K562 (cell line): Measurements from ENCODE around the gene TOP3A.

ENCODE experiments used
- BCL6 ChIP-seq: fragments of 250-450 bp; sonication (Bioruptor Pico); IDR thresholded peaks from 2 replicates; pipeline ENCODE4 v1.4.0; 2020
- NR2F6 ChIP-seq: fragments of 450-650 bp; formaldehyde crosslinking; IDR thresholded peaks from 2 replicates; pipeline ENCODE4 v1.4.0; 2020; ENCODE audit warnings: mild to moderate bottlenecking
- RHOXF2B ChIP-seq: fragments of 250-450 bp; sonication (Bioruptor Pico); conservative IDR thresholded peaks from 2 replicates; pipeline ENCODE4 v1.5.1; 2021
- ZNF217 ChIP-seq: sonication (generic); formaldehyde crosslinking; IDR thresholded peaks from 2 replicates; pipeline ENCODE4 v1.8.0; 2022; ENCODE audit warnings: mild to moderate bottlenecking, missing genetic modification reagents
- TF ChIP-seq, protein P1 (sequence below), 3 experiments: IDR thresholded peaks in 2 of 3; conservative IDR thresholded peaks in 1 of 3; 2 replicates each; pipeline ENCODE4 v1.5.1; 2011 to 2012; ENCODE audit warnings: low read length in 3 of 3, mild to moderate bottlenecking in 3 of 3, control low read depth in 2 of 3, improper control_type of control experiment in 1 of 3, inconsistent platforms in 1 of 3, low read depth in 1 of 3, mixed read lengths in 1 of 3, moderate library complexity in 1 of 3; ENCODE audit not compliant: insufficient read depth in 2 of 3
- TF ChIP-seq, protein P2 (sequence below): conservative IDR thresholded peaks from 2 replicates; pipeline ENCODE4 v1.6.1; 2011; ENCODE audit warnings: low read depth, mild to moderate bottlenecking, low read length; ENCODE audit not compliant: control insufficient read depth
- TF ChIP-seq, protein P3 (sequence below), 2 experiments: IDR thresholded peaks; 2 replicates each; pipeline ENCODE4 v1.6.1; 2011; ENCODE audit warnings: borderline replicate concordance in 1 of 2, control low read depth in 1 of 2, low read depth in 1 of 2, low read length in 1 of 2, mild to moderate bottlenecking in 1 of 2, mixed read lengths in 1 of 2, moderate library complexity in 1 of 2; ENCODE audit not compliant: insufficient read depth in 1 of 2, insufficient read length in 1 of 2, poor library complexity in 1 of 2, severe bottlenecking in 1 of 2; ENCODE audit errors: extremely low read depth in 1 of 2

DNA sequence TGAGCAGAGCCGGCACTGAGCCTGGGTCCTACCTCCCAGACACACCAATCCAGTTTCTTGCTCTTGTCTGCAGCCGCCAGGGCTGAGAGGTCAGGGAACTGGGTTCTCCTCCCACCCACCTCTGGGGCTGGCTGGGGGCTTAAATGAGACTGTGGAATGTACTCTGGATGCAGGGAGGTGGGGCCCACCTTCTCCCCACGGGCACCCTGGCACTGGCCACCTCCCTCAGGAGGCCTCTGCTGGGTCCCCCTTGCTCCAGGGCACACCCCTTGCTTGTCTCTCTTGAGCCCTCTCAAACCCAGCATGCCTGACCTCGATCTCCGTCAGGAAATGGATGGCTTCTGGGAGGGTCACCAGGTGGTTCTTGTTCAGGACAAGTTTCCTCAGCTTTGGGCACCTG lies 62.6 kb downstream of the TOP3A start:
- TF ChIP-seq RHOXF2B (CRISPR knock-in tag) (no peak), NR2F6 (no peak), BCL6 (CRISPR knock-in tag) (no peak), ZNF217 (CRISPR knock-in tag) (no peak)
- TF ChIP-seq, protein P1, sequence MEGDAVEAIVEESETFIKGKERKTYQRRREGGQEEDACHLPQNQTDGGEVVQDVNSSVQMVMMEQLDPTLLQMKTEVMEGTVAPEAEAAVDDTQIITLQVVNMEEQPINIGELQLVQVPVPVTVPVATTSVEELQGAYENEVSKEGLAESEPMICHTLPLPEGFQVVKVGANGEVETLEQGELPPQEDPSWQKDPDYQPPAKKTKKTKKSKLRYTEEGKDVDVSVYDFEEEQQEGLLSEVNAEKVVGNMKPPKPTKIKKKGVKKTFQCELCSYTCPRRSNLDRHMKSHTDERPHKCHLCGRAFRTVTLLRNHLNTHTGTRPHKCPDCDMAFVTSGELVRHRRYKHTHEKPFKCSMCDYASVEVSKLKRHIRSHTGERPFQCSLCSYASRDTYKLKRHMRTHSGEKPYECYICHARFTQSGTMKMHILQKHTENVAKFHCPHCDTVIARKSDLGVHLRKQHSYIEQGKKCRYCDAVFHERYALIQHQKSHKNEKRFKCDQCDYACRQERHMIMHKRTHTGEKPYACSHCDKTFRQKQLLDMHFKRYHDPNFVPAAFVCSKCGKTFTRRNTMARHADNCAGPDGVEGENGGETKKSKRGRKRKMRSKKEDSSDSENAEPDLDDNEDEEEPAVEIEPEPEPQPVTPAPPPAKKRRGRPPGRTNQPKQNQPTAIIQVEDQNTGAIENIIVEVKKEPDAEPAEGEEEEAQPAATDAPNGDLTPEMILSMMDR (IDR thresholded peaks at IDR 0.05 in 2 of 3, conservative IDR thresholded peaks at IDR 0.05 in 1 of 3; ENCODE audit: insufficient read depth in 2 of 3, low read depth in 1 of 3, low read length in 3 of 3), result no peak
- TF ChIP-seq, protein P2, sequence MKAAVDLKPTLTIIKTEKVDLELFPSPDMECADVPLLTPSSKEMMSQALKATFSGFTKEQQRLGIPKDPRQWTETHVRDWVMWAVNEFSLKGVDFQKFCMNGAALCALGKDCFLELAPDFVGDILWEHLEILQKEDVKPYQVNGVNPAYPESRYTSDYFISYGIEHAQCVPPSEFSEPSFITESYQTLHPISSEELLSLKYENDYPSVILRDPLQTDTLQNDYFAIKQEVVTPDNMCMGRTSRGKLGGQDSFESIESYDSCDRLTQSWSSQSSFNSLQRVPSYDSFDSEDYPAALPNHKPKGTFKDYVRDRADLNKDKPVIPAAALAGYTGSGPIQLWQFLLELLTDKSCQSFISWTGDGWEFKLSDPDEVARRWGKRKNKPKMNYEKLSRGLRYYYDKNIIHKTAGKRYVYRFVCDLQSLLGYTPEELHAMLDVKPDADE, result no peak
- TF ChIP-seq, protein P3, sequence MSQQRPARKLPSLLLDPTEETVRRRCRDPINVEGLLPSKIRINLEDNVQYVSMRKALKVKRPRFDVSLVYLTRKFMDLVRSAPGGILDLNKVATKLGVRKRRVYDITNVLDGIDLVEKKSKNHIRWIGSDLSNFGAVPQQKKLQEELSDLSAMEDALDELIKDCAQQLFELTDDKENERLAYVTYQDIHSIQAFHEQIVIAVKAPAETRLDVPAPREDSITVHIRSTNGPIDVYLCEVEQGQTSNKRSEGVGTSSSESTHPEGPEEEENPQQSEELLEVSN (IDR thresholded peaks at IDR 0.05; ENCODE audit: borderline replicate concordance in 1 of 2, extremely low read depth in 1 of 2, insufficient read depth in 1 of 2, insufficient read length in 1 of 2, low read depth in 1 of 2, low read length in 1 of 2, poor library complexity in 1 of 2, severe bottlenecking in 1 of 2), result no peak
